ENCODE results near the gene EEF1AKMT1.

Gene EEF1AKMT1

GRCh38 chr13:20686167-20686566 lies 87.6 kb downstream of the EEF1AKMT1 start:
- no peaks in the 10 kb centered on the region for H3K9me2 ChIP-seq (replicated peaks; ENCODE audit: control insufficient read depth, low read length)
- no peak overlapping the region for H3K4me2 ChIP-seq (ENCODE audit: low read length)
- no peaks in the 10 kb centered on the region for H3K9me3 ChIP-seq (ENCODE audit: control insufficient read depth, insufficient read depth, low read length)
- no peak for TF ChIP-seq CTCF (IDR thresholded peaks at IDR 0.05; ENCODE audit: low read depth, low read length, poor library complexity, severe bottlenecking)
- no peak for TF ChIP-seq EZH2phosphoT487 (IDR thresholded peaks at IDR 0.05; ENCODE audit: borderline replicate concordance, low read length)
- H3K27me3 ChIP-seq (ENCODE audit: control insufficient read depth, low read length) = no peaks in the 10 kb centered on the region
- H3K79me2 ChIP-seq (ENCODE audit: control insufficient read depth, low read length) = no peaks in the 10 kb centered on the region
- H3K36me3 ChIP-seq (ENCODE audit: control insufficient read depth, low read length) = no peaks in the 10 kb centered on the region
- H3K4me1 ChIP-seq (ENCODE audit: control insufficient read depth, low read length) = no peaks in the 10 kb centered on the region
- no peaks in the 10 kb centered on the region for H3F3A ChIP-seq (ENCODE audit: control insufficient read depth, insufficient read depth)
- no peaks in the 10 kb centered on the region for H4K20me1 ChIP-seq (ENCODE audit: control insufficient read depth, insufficient read depth, low read depth, low read length)
- no peak overlapping the region for H3K27ac ChIP-seq (ENCODE audit: low read depth, low read length)
- H3K4me3 ChIP-seq (ENCODE audit: low read length) = no peak overlapping the region

- Histone ChIP-seq H3K79me2 (ENCODE audit: control insufficient read depth, low read length) (no peaks in the 10 kb centered on the region), H3K4me3 (ENCODE audit: low read length) (no peak overlapping the region), H3K4me2 (ENCODE audit: low read length) (no peak overlapping the region), H4K20me1 (ENCODE audit: control insufficient read depth, insufficient read depth, low read depth, low read length) (no peaks in the 10 kb centered on the region), H3K9me2 (replicated peaks; ENCODE audit: control insufficient read depth, low read length) (no peaks in the 10 kb centered on the region), H3F3A (ENCODE audit: control insufficient read depth, insufficient read depth) (no peaks in the 10 kb centered on the region), H3K27me3 (ENCODE audit: control insufficient read depth, low read length) (no peaks in the 10 kb centered on the region), H3K9me3 (ENCODE audit: control insufficient read depth, insufficient read depth, low read length) (no peaks in the 10 kb centered on the region), H3K36me3 (ENCODE audit: control insufficient read depth, low read length) (no peaks in the 10 kb centered on the region), H3K27ac (ENCODE audit: low read depth, low read length) (no peak overlapping the region), H3K4me1 (ENCODE audit: control insufficient read depth, low read length) (no peaks in the 10 kb centered on the region)
- TF ChIP-seq EZH2phosphoT487 (IDR thresholded peaks at IDR 0.05; ENCODE audit: borderline replicate concordance, low read length) = no peak
- TF ChIP-seq CTCF (IDR thresholded peaks at IDR 0.05; ENCODE audit: low read depth, low read length, poor library complexity, severe bottlenecking) = no peak
Measured at GRCh38 chr13:20685092-20685491, 88.7 kb downstream of the EEF1AKMT1 start.

GRCh38 chr13:20684546-20684945 lies 89.2 kb downstream of the EEF1AKMT1 start:
- Histone ChIP-seq H3K4me2 (ENCODE audit: low read length) (no peak overlapping the region), H3K27me3 (ENCODE audit: control insufficient read depth, low read length) (no peaks in the 10 kb centered on the region), H3K27ac (ENCODE audit: low read depth, low read length) (no peak overlapping the region), H3K9me2 (replicated peaks; ENCODE audit: control insufficient read depth, low read length) (no peaks in the 10 kb centered on the region), H4K20me1 (ENCODE audit: control insufficient read depth, insufficient read depth, low read depth, low read length) (no peaks in the 10 kb centered on the region), H3K4me3 (ENCODE audit: low read length) (no peak overlapping the region), H3F3A (ENCODE audit: control insufficient read depth, insufficient read depth) (no peaks in the 10 kb centered on the region), H3K36me3 (ENCODE audit: control insufficient read depth, low read length) (no peaks in the 10 kb centered on the region), H3K4me1 (ENCODE audit: control insufficient read depth, low read length) (no peaks in the 10 kb centered on the region), H3K79me2 (ENCODE audit: control insufficient read depth, low read length) (no peaks in the 10 kb centered on the region), H3K9me3 (ENCODE audit: control insufficient read depth, insufficient read depth, low read length) (no peaks in the 10 kb centered on the region)
- no peak for TF ChIP-seq CTCF (IDR thresholded peaks at IDR 0.05; ENCODE audit: low read depth, low read length, poor library complexity, severe bottlenecking)
- no peak for TF ChIP-seq EZH2phosphoT487 (IDR thresholded peaks at IDR 0.05; ENCODE audit: borderline replicate concordance, low read length)

GRCh38 chr13:20684041-20684440 lies 89.7 kb downstream of the EEF1AKMT1 start:
- Histone ChIP-seq H3K4me1 (ENCODE audit: control insufficient read depth, low read length) (no peaks in the 10 kb centered on the region), H3K9me2 (replicated peaks; ENCODE audit: control insufficient read depth, low read length) (no peaks in the 10 kb centered on the region), H3K4me3 (ENCODE audit: low read length) (no peak overlapping the region), H4K20me1 (ENCODE audit: control insufficient read depth, insufficient read depth, low read depth, low read length) (no peaks in the 10 kb centered on the region), H3K79me2 (ENCODE audit: control insufficient read depth, low read length) (no peaks in the 10 kb centered on the region), H3K27ac (ENCODE audit: low read depth, low read length) (no peak overlapping the region), H3K4me2 (ENCODE audit: low read length) (no peak overlapping the region), H3F3A (ENCODE audit: control insufficient read depth, insufficient read depth) (no peaks in the 10 kb centered on the region), H3K36me3 (ENCODE audit: control insufficient read depth, low read length) (no peaks in the 10 kb centered on the region), H3K27me3 (ENCODE audit: control insufficient read depth, low read length) (no peaks in the 10 kb centered on the region), H3K9me3 (ENCODE audit: control insufficient read depth, insufficient read depth, low read length) (no peaks in the 10 kb centered on the region)
- TF ChIP-seq EZH2phosphoT487 (IDR thresholded peaks at IDR 0.05; ENCODE audit: borderline replicate concordance, low read length) (no peak), CTCF (IDR thresholded peaks at IDR 0.05; ENCODE audit: low read depth, low read length, poor library complexity, severe bottlenecking) (no peak)
